SKM-1 (cell line): ENCODE data around the gene ZNHIT2.

ENCODE experiments used
- DNase-seq: peaks from one replicate; lab custom pipeline; 2025; ENCODE audit not compliant: unreplicated experiment; lab: John Stamatoyannopoulos, UW

ZNHIT2 gene

GRCh38 chr11:65107078-65107477 is 10.4 kb downstream of the ZNHIT2 start:
- DNase-seq = no peak

DNA sequence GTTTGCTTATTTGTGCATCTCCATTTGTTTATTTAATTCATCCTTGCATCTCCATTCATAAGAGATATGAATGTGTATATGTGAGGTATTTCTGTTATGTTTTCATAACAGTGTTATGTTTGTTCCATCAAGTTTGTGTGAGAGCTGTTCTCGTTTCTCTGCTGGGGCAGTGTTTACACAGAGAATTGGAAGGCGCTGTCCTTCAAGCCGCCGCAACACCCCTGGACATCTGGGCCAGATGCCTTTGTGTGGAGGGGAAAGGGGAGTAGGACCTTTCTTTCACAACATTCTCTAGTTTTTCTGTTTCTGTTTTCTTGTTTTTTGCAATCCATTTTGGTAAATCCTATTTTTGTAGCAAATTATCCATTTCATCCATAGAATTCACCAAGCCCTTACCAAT is 12.9 kb downstream of the ZNHIT2 start:
- no peak for DNase-seq

- DNase-seq = no peak
Observed at GRCh38 chr11:65103476-65103875, 14.0 kb downstream of the ZNHIT2 start.

DNA sequence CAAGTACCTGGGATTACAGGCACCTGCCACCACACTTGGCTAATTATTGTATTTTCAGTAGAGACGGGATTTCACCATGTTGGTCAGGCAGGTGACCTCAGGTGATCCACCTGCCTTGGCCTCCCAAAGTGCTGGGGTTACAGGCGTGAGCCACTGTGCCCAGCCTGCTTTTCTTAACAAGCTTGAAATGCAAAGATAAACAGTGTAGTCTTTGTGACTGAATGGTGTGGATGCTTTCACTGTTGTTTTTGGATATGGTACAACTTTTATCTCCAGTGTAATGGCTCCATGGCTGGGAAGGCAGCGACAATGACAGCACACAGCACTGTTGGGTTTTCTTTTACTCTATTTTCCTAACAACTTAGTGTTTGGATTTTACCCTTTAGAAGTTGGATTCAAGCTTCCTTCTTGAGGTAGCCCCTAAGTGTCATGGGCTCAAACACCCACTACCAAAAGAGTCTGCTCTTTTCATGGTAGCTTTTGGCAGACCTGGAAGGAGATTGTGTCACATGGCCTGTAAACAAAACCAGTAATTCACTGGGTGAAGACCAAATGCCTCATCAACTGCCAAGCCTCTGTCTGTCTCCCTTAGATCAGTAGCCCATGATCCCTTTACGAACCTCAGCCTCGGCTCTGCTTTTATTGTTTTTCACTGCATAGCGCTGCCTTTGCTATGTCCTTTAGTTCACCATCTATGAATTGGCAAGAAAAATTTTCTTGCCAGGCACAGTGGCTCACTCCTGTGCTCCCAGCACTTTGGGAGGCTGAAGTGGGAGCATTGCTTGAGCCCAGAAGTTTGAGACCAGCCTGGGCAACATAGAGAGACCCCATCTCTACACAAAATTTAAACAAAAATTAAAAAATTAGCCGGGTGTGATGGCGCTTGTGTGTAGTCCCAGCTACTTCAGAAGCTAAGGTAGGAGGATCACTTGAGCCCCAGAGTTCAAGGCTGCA is 15.1 kb downstream of the ZNHIT2 start:
- no peak for DNase-seq

DNA sequence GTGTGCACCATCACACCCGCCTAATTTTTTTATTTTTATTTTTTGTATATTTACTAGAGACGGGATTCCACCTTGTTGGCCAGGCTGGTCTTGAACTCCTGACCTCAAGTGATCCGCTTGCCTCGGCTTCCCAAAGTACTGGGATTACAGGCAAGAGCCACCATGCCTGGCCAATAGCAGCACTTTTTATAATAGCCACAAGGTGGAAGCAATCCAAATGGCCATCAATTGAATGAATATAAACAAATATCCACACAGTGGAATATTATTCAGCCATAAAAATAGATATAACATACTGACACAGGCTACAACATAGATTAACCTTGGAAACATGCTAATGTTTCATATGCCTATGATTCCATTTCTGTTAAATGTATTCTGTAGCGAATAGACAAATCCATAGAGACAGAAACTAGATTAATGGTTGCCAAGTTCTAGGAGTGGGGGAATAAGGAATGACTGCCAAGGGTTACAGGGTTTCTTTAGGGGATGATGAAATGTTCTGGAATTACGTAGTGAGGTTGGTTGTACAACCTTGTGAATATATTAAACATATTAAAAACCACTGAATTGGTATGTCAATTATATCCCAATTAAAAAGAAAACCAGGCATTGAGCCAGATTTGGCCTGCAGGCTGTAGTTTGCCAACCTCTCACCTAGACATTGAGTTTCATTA is 16.7 kb downstream of the ZNHIT2 start:
- no peak for DNase-seq

GRCh38 chr11:65096926-65097325 is 20.6 kb downstream of the ZNHIT2 start:
- no peak for DNase-seq

GRCh38 chr11:65095974-65096806 is 21.3 kb downstream of the ZNHIT2 start, which contains the start of gene VPS51:
Gene VPS51 (plus strand): TSS chr11:65096214. CDS start chr11:65096251, 37 bp downstream.
- DNase-seq = peak; percentile 76

- DNase-seq = no peak
Observed at GRCh38 chr11:65095427-65095826, 22.1 kb downstream of the ZNHIT2 start.

- no peak for DNase-seq
Observed at GRCh38 chr11:65090628-65091027, 26.9 kb downstream of the ZNHIT2 start.

DNA sequence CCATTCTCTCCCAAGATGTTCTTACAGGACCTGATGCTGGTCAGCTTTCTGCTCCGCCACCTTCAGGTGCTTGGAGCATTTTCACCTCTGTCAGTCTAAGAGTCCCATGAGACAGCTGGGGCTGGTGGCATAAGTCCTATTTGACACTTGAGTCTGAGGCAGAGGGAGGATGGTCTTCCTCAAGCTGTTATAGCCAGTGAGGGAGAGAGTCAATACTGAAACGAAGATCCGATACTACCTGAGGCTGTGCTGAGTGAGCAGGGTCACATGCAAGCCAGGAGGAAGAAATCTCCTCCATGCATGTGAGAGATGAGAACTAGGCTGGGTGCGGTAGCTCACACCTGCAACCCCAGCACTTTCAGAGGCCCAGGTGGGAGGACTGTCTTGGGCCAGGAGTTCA is 27.9 kb downstream of the ZNHIT2 start:
- no peak for DNase-seq

DNA sequence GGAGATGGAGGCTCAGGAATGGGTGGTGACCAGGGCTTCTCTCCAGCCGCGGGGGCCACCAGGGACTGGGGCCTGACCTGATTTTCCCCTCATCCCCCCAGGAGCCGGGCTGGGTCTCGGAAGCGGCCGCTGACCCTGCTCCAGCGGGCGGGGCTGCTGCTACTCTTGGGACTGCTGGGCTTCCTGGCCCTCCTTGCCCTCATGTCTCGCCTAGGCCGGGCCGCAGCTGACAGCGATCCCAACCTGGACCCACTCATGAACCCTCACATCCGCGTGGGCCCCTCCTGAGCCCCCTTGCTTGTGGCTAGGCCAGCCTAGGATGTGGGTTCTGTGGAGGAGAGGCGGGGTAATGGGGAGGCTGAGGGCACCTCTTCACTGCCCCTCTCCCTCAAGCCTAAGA is 29.7 kb downstream of the ZNHIT2 start:
- no peak for DNase-seq

DNA sequence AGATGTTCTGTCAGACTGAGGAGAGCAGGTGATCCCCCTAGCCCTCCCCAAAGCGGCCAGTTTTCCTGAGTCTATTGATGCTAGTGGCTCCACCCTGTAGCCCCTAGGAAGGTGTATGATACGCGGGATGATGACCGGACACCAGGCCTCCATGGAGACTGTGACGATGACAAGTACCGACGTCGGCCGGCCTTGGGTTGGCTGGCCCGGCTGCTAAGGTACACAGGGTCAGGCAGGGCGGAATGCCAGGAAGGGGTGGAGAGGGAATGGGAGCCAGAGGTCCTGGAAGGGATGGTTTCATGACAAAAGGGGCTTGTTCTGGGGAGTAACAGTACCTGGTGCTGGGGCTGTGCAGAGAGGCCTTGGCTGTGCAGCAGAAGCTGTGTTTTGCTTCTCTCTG is 30.3 kb downstream of the ZNHIT2 start:
- no peak for DNase-seq

DNA sequence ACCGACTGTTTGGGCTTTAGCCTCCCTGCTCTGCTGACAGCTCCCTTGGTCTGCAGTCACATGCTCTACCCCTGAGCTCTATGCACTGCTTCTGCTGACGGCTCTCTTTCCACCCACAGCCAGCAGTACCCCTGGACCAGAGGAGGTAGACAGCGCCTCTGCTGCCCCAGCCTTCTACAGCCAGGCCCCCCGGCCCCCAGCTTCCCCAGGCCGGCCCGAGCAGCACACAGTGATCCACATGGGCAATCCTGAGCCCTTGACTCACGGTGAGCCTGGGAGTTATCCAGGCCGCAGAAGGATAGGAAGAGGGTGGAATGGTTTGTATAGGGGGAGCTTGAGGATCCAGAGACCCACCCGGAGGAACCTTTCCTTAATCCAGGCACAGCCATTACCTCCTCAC is 30.7 kb downstream of the ZNHIT2 start:
- DNase-seq = no peak

- DNase-seq = no peak
Observed at GRCh38 chr11:65085446-65085845, 32.1 kb downstream of the ZNHIT2 start.

DNA sequence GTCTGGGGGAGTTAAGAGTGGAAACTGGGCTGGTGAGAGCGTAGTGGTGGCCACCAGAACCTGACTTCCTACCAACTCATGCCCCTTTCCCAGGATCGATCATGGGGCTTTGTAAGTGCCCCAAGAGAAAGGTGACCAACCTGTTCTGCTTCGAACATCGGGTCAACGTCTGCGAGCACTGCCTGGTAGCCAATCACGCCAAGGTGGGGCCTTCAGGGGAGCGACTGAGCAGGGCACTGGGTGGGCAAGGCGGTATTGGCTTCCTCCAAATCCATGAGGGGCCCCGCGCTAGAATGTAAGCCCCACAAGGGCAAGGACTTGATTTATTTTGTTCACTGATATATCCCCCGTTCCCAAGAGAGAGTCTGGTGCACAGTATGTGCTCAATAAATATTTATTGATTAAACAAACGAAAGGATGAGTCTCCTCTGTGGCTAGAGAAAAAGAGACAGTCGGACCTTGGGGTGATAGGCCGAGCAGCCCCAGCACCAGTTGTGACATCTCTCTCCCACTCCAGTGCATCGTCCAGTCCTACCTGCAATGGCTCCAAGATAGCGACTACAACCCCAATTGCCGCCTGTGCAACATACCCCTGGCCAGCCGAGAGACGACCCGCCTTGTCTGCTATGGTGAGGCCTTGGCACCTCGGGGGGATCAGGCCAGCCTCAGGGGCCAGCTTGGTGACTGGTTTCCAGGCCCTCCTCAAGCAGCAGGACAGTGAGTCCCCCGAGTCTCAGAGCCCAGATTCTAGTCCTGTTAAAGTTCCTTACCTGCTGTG is 32.7 kb downstream of the ZNHIT2 start:
- no peak for DNase-seq

- DNase-seq = peak; percentile 94
Observed at GRCh38 chr11:65083834-65084597, 33.5 kb downstream of the ZNHIT2 start, which contains the start of the genes CDCA5 and ZFPL1. Gene CDCA5 (minus strand): TSS chr11:65084040. CDS start chr11:65083978, 62 bp downstream. Gene ZFPL1 (plus strand): TSS chr11:65084222. CDS start chr11:65084699, 477 bp downstream.

GRCh38 chr11:65083134-65083833 is 34.2 kb downstream of the ZNHIT2 start:
- no peak for DNase-seq

DNA sequence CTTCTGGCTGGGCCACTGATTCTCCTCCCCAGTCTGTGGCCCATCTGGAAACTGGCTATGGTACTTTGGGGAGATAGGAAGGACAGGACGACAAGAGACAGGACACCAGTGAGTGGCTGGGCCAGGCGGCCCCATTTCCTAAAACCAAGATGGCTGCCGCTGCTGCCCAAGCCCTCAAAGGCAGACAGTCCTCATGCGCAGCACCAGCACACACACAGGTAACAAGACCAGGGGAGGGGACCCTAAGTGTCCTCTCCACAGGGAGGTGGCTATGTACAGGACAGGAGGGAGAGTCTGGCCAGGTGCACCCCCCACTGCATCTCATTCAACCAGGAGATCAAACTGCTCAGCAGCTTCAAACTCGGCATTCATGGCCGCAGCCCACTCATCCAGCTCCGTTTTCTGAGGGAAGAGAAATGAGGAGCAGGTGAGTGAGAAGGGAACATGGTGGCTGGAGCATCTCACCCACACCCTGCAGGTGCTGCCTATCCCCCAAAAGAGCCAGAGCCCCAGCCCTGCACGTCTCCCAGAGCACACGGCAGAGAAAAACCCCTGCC is 38.6 kb downstream of the ZNHIT2 start:
- DNase-seq = no peak

- DNase-seq = peak; percentile 19
Observed at GRCh38 chr11:65078151-65078550, 39.4 kb downstream of the ZNHIT2 start.
